ENCODE measurements around the gene GAGE12J.
"Not testable (repeated sequence)": the region's sequence is repeated elsewhere in the genome, so short reads cannot be mapped to it uniquely, and the experiment has no call there.

The GAGE12J gene

DNA sequence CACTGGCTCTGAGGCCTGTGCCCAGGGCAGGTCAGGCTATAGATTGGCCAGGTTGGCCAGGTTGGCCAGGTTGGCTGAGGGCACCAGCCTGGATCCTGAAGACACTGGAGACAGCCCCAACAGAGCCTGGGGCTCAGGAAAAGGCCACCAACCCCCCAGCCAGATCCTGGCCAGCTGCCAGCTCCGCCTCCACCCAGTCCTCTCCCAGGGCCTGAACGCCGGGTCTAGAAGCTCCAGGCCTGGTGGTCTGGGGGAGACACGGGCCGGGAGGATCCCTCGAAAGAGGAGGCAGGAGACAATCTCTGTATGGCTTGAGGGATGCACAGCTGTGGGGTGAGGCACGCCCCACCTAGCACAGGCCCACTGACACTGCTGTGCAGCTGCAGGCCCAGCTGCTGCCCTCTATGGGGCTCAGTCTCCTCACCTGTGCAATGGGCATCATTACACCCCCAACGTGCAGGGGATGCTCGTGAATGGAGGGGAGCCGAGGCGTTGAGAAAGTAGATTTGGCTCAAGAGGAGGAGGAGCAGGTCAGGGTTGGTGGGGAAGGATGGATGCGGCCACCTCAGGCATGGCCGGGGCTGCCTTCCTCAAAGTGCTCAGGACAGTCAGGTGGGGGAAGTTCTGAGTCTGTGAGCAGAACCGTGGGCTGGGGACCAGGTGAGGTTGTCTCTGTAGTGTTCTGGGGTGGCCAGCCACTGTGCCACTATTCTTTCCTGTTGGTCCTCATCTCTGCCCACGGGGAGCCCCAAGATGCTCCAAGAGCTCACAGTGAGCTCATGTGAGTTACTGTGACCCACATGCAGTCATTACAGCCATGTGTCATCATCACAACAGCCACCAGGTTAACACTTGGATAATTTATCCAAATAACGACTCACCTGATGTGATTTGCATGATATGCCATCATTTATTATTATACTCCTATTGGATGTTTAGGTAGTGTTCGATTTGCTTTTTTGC is 29.2 kb upstream of the GAGE12J start:
- Histone ChIP-seq H3K27me3 (ENCODE audit: control insufficient read depth, insufficient read depth, low read length) (no peaks in the 10 kb centered on the region), H3K36me3 (ENCODE audit: control insufficient read depth, insufficient read depth, low read length) (no peaks in the 10 kb centered on the region), H3K4me3 (ENCODE audit: low read depth, low read length) (no peak overlapping the region), H3K27ac (no peak overlapping the region), H3K4me2 (ENCODE audit: low read length) (no peak overlapping the region), H3K79me2 (no peaks in the 10 kb centered on the region), H3K9ac (no peak overlapping the region), H3K4me1 (no peaks in the 10 kb centered on the region), H3K9me3 (ENCODE audit: control insufficient read depth, low read length) (no peaks in the 10 kb centered on the region), H2AFZ (no peak overlapping the region)
- TF ChIP-seq, protein P1, sequence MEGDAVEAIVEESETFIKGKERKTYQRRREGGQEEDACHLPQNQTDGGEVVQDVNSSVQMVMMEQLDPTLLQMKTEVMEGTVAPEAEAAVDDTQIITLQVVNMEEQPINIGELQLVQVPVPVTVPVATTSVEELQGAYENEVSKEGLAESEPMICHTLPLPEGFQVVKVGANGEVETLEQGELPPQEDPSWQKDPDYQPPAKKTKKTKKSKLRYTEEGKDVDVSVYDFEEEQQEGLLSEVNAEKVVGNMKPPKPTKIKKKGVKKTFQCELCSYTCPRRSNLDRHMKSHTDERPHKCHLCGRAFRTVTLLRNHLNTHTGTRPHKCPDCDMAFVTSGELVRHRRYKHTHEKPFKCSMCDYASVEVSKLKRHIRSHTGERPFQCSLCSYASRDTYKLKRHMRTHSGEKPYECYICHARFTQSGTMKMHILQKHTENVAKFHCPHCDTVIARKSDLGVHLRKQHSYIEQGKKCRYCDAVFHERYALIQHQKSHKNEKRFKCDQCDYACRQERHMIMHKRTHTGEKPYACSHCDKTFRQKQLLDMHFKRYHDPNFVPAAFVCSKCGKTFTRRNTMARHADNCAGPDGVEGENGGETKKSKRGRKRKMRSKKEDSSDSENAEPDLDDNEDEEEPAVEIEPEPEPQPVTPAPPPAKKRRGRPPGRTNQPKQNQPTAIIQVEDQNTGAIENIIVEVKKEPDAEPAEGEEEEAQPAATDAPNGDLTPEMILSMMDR (IDR thresholded peaks at IDR 0.05) = no peak

DNA sequence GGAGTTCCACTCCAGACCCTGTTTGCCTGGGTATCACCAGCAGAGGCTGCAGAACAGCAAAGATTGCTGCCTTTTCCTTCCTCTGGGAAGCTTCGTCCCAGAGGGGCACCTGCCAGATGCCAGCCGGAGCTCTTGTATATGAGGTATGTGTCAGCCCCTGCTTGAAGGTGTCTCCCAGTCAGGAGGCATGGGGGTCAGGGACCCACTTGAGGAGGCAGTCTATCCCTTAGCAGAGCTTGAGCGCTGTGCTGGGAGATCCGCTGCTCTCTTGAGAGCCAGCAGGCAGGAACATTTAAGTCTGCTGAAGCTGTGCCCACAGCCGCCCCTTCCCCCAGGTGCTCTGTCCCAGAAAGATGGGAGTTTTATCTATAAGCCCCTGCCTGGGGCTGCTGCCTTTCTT is 22.5 kb upstream of the GAGE12J start:
- H3K4me2 ChIP-seq (ENCODE audit: low read length); H3K4me3 ChIP-seq (ENCODE audit: low read depth, low read length); H3K4me1 ChIP-seq; H3K36me3 ChIP-seq (ENCODE audit: control insufficient read depth, insufficient read depth, low read length); H3K27me3 ChIP-seq (ENCODE audit: control insufficient read depth, insufficient read depth, low read length); H3K9me3 ChIP-seq (ENCODE audit: control insufficient read depth, low read length); H3K79me2 ChIP-seq; H3K27ac ChIP-seq; H3K9ac ChIP-seq; H2AFZ ChIP-seq: not testable (repeated sequence)

- Histone ChIP-seq H3K27ac (no peak overlapping the region), H3K4me1 (no peaks in the 10 kb centered on the region), H2AFZ (no peak overlapping the region), H3K4me3 (ENCODE audit: low read depth, low read length) (no peak overlapping the region), H3K27me3 (ENCODE audit: control insufficient read depth, insufficient read depth, low read length) (no peaks in the 10 kb centered on the region), H3K79me2 (no peaks in the 10 kb centered on the region), H3K4me2 (ENCODE audit: low read length) (no peak overlapping the region), H3K9me3 (ENCODE audit: control insufficient read depth, low read length) (no peaks in the 10 kb centered on the region), H3K9ac (no peak overlapping the region), H3K36me3 (ENCODE audit: control insufficient read depth, insufficient read depth, low read length) (no peaks in the 10 kb centered on the region)
- TF ChIP-seq, protein P1 (IDR thresholded peaks at IDR 0.05) = no peak
These were observed 21.1 kb upstream of the GAGE12J start for GRCh38 chrX:49300703-49301102.

GRCh38 chrX:49303346-49303745 is 18.5 kb upstream of the GAGE12J start, which contains the start of gene GAGE10:
Gene GAGE10, plus strand, starts transcription at chrX:49303646. Its CDS starts 1,214 bp downstream, at chrX:49304860.
- Histone ChIP-seq H3K36me3 (ENCODE audit: control insufficient read depth, insufficient read depth, low read length) (no peaks in the 10 kb centered on the region), H3K4me1 (no peaks in the 10 kb centered on the region), H3K9ac (no peak within 1 kb of the TSS), H3K9me3 (ENCODE audit: control insufficient read depth, low read length) (no peaks in the 10 kb centered on the region), H3K27ac (no peak within 1 kb of the TSS), H3K27me3 (ENCODE audit: control insufficient read depth, insufficient read depth, low read length) (no peaks in the 10 kb centered on the region), H3K4me2 (ENCODE audit: low read length) (no peak within 1 kb of the TSS), H2AFZ (no peak within 1 kb of the TSS), H3K4me3 (ENCODE audit: low read depth, low read length) (no peak within 1 kb of the TSS), H3K79me2 (no peaks in the 10 kb centered on the region)
- TF ChIP-seq, protein P1 (IDR thresholded peaks at IDR 0.05) = no peak

DNA sequence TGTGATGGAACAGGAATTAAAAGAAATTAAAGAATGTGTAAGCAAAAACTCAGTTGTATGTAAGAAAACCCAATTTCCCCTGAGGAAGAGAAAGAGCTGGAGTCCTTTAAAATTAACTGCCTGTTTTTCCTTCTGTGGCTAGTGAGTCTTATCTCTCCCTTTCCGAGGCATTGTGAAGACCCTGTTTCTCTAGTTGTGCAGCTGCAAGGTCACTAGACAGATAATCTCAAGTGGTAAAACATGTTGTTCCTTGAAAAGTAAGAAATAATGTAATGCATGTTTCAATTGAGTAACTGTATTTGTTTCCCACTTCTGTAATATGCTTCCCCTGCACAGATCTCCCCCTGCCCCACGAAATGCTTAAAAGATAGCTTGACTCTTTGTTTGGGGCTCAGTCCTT is 14.1 kb upstream of the GAGE12J start:
- not testable (repeated sequence) for H3K4me3 ChIP-seq (ENCODE audit: low read depth, low read length); H3K79me2 ChIP-seq; H3K4me2 ChIP-seq (ENCODE audit: low read length); H3K4me1 ChIP-seq; H3K9me3 ChIP-seq (ENCODE audit: control insufficient read depth, low read length); H2AFZ ChIP-seq; H3K27me3 ChIP-seq (ENCODE audit: control insufficient read depth, insufficient read depth, low read length); H3K27ac ChIP-seq; H3K9ac ChIP-seq; H3K36me3 ChIP-seq (ENCODE audit: control insufficient read depth, insufficient read depth, low read length)
